ENCODE results near the gene MEF2A.

- peak; percentile 27 to 90 (median 79) for TF ChIP-seq CTCF (IDR thresholded peaks at IDR 0.05)
- no peak for TF ChIP-seq POLR2A (IDR thresholded peaks at IDR 0.05)
Measured at GRCh38 chr15:99703603-99704443, 138.0 kb downstream of the MEF2A start.
